AG04450 (cell line): ENCODE results near the gene MCMBP. TPM values are rescaled to one million over a fixed set of nuclear protein-coding genes. Genes with fewer than 3 reads are reported as not detected.
A peak's percentile ranks its signal among the peaks of the same experiment; 100 is the strongest.
"Not testable (repeated sequence)": the region's sequence is repeated elsewhere in the genome, so short reads cannot be mapped to it uniquely, and the experiment has no call there.

Source experiments
- CTCF ChIA-PET: fragments of 300-600, 350-600 bp; formaldehyde crosslinking; extraction: SDS; loops from one replicate; lab custom pipeline; 2022; ENCODE audit warnings: antibody characterized with exemption, inconsistent platforms; lab: Charles Lee
- POLR2A ChIA-PET: fragments of 350-600 bp; formaldehyde crosslinking; extraction: SDS; loops from one replicate; lab custom pipeline; 2021; ENCODE audit warnings: antibody characterized with exemption, inconsistent platforms; lab: Yijun Ruan, JAX
- DNase-seq: peaks from one replicate; pipeline ENCODE4 v3.0.0-alpha.2; 2011; ENCODE audit warnings: low read depth, low spot score
- H3K27ac ChIP-seq: one replicate; pipeline ENCODE4 v1.5.1; 2012; ENCODE audit warnings: low read depth, low read length, control low read depth
- H3K27me3 ChIP-seq: one replicate; pipeline ENCODE4 v1.6.0; 2012; ENCODE audit warnings: low read length; ENCODE audit not compliant: control insufficient read depth, insufficient read depth
- H3K4me3 ChIP-seq: 2 replicates; pipeline ENCODE4 v1.5.1; 2011; ENCODE audit warnings: mild to moderate bottlenecking, low read depth, low read length, control low read depth
- H3K9me3 ChIP-seq: 2 replicates; pipeline ENCODE4 v1.5.1; 2012; ENCODE audit warnings: low read length; ENCODE audit not compliant: control insufficient read depth, insufficient read depth
- CTCF ChIP-seq: IDR thresholded peaks from 2 replicates; pipeline ENCODE4 v1.5.1; 2011; ENCODE audit warnings: low read depth, low read length, control low read depth, inconsistent platforms
- polyA plus RNA-seq: library from polyadenylated mRNA; depleted of rRNA; stranded (reverse); fragments of >200 nt; gene quantifications from 2 replicates; pipeline ENCODE4 v1.2.3, GENCODE V29; 2011

MCMBP gene
- polyA plus RNA-seq, 1 experiment, result 61.4 TPM

GRCh38 chr10:119896061-119896655 lies 23.5 kb upstream of the MCMBP start:
- ChIA-PET POLR2A (no interaction called here), CTCF (interaction anchor here (0.5 to 1.6 kb wide), 3 partner anchors 37 to 146 kb away, joined by 3 to 9 read pairs (median 3); no protein-coding TSS in a partner anchor)
- Histone ChIP-seq H3K27ac (peak overlapping the region; percentile 63), H3K9me3 (no peaks in the 10 kb centered on the region; the same call in 1 of the 2 replicates), H3K4me3 (no peak overlapping the region; the same call in 1 of the 2 replicates), H3K27me3 (no peaks in the 10 kb centered on the region)
- TF ChIP-seq CTCF, result no peak
- peak; percentile 78 for DNase-seq

DNA sequence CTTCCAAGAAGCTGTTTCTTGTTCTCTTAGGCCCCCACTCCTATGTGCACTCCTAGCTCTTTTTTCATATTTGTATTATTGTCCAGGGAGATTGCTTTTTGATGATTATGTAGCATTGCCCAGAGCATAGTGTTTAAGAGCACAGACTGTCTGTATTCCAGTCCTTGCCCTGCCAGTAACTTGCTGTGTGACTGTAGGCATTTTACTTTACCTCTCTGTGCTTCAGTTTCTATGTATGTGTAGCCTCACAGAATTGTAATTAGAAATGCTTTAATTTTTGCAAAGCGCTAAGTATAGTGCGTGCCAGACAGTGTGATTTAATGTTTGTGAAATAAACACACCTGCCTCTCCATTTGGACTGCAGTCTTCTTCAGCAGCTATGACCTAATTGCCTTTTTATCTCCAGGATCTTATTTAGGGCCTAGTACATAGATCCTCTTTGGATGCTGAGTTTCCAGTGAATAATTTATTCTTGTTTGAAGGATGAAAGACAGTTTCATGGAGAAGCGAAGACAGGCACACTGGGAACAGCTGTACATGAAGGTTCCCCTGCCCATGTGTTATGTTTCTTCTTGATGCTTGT lies 21.3 kb upstream of the MCMBP start:
- no peak for DNase-seq
- POLR2A ChIA-PET, result no interaction called here
- H3K4me3 ChIP-seq, result peak overlapping the region; percentile 49
- no peak overlapping the region for H3K27ac ChIP-seq
- CTCF ChIA-PET, result interaction anchor here (1.1 to 1.8 kb wide), 2 partner anchors 34 to 144 kb away, joined by 5 read pairs; no protein-coding TSS in a partner anchor
- no peak for TF ChIP-seq CTCF
- H3K27me3 ChIP-seq, result no peaks in the 10 kb centered on the region
- H3K9me3 ChIP-seq, result no peaks in the 10 kb centered on the region; the same call in 1 of the 2 replicates

- DNase-seq, result no peak
- no peak for TF ChIP-seq CTCF
- Histone ChIP-seq H3K4me3 (peak overlapping the region; percentile 93), H3K9me3 (no peaks in the 10 kb centered on the region; the same call in 1 of the 2 replicates), H3K27ac (peak overlapping the region; percentile 75), H3K27me3 (no peaks in the 10 kb centered on the region)
- CTCF ChIA-PET, result interaction anchor here (1.1 to 1.8 kb wide), 2 partner anchors 33 to 143 kb away, joined by 5 read pairs; no protein-coding TSS in a partner anchor
- POLR2A ChIA-PET, result interaction anchor here (1.0 to 1.9 kb wide), 4 partner anchors 20 to 43 kb away, joined by 3 to 7 read pairs (median 6); partner anchors contain the start of gene MCMBP
These were observed 20.4 kb upstream of the MCMBP start for GRCh38 chr10:119893074-119893473.

DNA sequence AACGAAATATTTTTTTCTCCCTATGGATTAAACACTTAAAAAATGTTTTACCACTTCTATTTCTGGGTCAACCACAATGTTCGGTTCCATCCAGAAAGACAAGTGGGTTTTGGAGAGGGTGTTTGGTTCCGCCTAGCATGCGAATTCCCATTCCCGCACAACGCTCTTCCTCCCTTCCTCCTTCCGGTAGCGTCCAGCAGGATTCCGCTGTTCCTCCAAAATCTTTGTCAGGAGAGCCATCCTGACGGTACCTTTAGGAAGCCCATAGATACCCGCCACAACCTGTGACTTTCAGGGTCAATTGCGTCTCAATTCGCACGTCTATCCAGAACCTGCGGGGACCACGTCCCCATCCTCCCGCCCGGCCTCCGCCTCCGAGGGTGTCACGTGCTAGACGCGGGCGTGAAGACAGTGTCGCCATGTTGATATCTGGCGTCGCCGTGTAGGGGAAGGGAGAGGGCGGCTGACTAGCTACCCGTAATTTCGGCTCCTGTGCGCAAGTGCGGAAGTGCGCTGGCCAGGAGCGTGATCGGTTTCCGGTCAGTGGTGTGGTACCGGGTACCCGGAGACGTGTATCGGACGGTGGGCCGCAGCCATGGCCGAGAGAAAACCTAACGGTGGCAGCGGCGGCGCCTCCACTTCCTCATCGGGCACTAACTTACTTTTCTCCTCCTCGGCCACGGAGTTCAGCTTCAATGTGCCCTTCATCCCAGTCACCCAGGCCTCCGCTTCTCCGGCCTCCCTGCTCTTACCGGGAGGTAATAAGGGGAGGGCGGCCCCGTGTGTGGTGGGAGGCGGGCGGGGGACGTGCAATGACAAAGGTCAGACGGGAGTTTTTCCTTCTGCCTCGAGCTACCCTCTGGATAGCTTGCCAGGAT lies 19.8 kb upstream of the MCMBP start, which contains the start of gene SEC23IP:
Gene SEC23IP (plus strand): TSS at position 543 of the 878 bp plus-strand sequence. CDS start 53 bp downstream, at position 596.
- no peak for TF ChIP-seq CTCF
- no peaks in the 10 kb centered on the region for H3K27me3 ChIP-seq
- DNase-seq, result peak; percentile 90
- peak within 1 kb of the TSS; percentile 93 for H3K4me3 ChIP-seq
- no peaks in the 10 kb centered on the region; the same call in 1 of the 2 replicates for H3K9me3 ChIP-seq
- POLR2A ChIA-PET, result interaction anchor here (0.8 to 1.9 kb wide), 6 partner anchors 9 to 43 kb away, joined by 3 to 7 read pairs (median 4); partner anchors contain the start of gene MCMBP
- CTCF ChIA-PET, result interaction anchor here (0.8 to 1.8 kb wide), 4 partner anchors 18 to 142 kb away, joined by 3 to 7 read pairs (median 5); no protein-coding TSS in a partner anchor
- peak within 1 kb of the TSS; percentile 75 for H3K27ac ChIP-seq

DNA sequence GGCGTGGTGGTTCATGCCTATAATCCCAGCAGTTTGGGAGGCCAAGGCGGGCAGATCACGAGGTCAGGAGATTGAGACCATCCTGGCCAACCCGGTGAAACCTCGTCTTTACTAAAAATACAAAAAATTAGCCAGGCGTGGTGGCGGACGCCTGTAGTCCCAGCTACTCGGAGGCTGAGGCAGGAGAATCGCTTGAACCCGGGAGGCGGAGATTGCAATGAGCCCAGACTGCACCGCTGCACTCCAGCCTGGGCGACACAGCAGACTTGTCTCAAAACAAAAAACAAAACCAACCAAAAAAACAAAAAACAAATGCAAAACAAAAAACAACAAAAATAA lies 19.2 kb upstream of the MCMBP start:
- ChIA-PET CTCF (interaction anchor here (0.7 to 1.7 kb wide), 4 partner anchors 10 to 141 kb away, joined by 3 to 7 read pairs (median 4); no protein-coding TSS in a partner anchor), POLR2A (interaction anchor here (0.6 to 1.9 kb wide), 7 partner anchors 8 to 42 kb away, joined by 3 to 7 read pairs (median 4); partner anchors contain the start of gene MCMBP)
- not testable (repeated sequence) for H3K27ac ChIP-seq, H3K27me3 ChIP-seq, H3K9me3 ChIP-seq, DNase-seq
- peak overlapping the region; percentile 93 for H3K4me3 ChIP-seq

DNA sequence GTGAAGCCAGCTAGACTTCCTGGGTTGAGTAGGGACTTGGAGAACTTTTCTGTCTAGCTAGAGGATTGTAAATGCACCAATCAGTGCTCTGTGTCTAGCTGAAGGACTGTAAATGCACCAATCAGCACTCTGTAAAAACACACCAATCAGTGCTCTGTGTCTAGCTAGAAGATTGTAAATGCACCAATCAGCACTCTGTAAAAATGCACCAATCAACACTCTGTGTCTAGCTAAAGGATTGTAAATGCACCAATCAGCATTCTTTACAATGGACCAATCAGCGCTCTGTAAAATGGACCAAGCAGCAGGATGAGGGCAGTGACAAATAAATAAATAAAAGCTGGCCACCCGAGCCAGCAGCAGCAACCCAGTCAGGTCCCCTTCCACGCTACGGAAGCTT lies 17.7 kb upstream of the MCMBP start:
- not testable (repeated sequence) for H3K9me3 ChIP-seq, H3K27me3 ChIP-seq, H3K27ac ChIP-seq, DNase-seq, H3K4me3 ChIP-seq
- ChIA-PET POLR2A (interaction anchor here (0.6 kb wide), 1 partner anchor 155 kb away, joined by 3 read pairs; no protein-coding TSS in a partner anchor), CTCF (interaction anchor here (0.7 kb wide), 1 partner anchor 204 kb away, joined by 4 read pairs; no protein-coding TSS in a partner anchor)

DNA sequence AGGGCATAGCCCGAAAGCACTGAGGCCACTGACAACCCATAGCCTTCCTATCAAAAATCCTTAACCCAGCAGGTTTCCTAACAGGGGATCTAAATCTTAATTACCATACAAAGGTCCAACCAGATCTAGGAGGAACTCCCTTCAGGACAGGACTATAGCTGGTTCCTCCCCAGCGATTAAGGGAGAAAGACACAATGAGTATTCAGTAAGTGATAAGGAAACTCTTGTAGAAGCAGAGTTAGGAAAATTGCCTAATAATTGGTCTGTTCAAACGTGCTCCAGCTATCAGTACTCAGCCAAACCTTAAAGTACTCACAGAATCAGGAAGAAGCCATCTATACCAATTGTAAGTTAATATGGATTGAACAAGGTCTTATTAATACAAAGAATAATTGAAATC lies 16.6 kb upstream of the MCMBP start:
- H3K9me3 ChIP-seq, CTCF ChIA-PET, H3K27ac ChIP-seq, H3K4me3 ChIP-seq, DNase-seq, H3K27me3 ChIP-seq, POLR2A ChIA-PET: not testable (repeated sequence)
